ENCODE results near the gene PNPLA2. TPM values are rescaled to one million over a fixed set of nuclear protein-coding genes. Genes with fewer than 3 reads are reported as not detected.

Gene PNPLA2
- polyA plus RNA-seq, 3 donors = 26.8 to 321 (median 35.0) TPM

- no peak overlapping the region for H2AFZ ChIP-seq (ENCODE audit: insufficient read depth, low read depth, low read length, poor library complexity, severe bottlenecking)
- Mint-ChIP-seq H3K27me3 (ENCODE audit: low read depth in 3 of 3) (no peaks in the 10 kb centered on the region), H3K36me3 (peaks cover 2 to 7% of the 10 kb centered on the region in 2 donors), H3K9me3 (peaks cover 0 to 2% (median 0%) of the 10 kb centered on the region in 7 donors), H3K27ac (peak overlapping the region in 1 of 7 donors; percentile 28), H3K4me1 (peaks cover 2% of the 10 kb centered on the region), H3K4me3 (no peak overlapping the region)
- H3K36me3 ChIP-seq (replicated peaks in 1 of 2; ENCODE audit: control insufficient read depth in 1 of 2, insufficient read depth in 2 of 2, low read length in 2 of 2) = peaks cover 3 to 6% of the 10 kb centered on the region in 2 donors
- no peaks in the 10 kb centered on the region for H3K9me3 ChIP-seq (replicated peaks in 1 of 2; ENCODE audit: control insufficient read depth in 1 of 2, insufficient read depth in 1 of 2, low read length in 2 of 2)
- peaks cover 11% of the 10 kb centered on the region for H4K20me1 ChIP-seq (ENCODE audit: insufficient read depth, low read length)
- DNase-seq = no peak
- no peak overlapping the region for H3K4me3 ChIP-seq (replicated peaks in 1 of 3; ENCODE audit: low read depth in 2 of 3, low read length in 3 of 3)
- TF ChIP-seq CTCF (IDR thresholded peaks at IDR 0.05) = no peak
- no peak overlapping the region for H3K4me2 ChIP-seq (replicated peaks; ENCODE audit: extremely low read depth, low read length, poor library complexity, severe bottlenecking)
- WGBS (ENCODE audit: insufficient coverage) = 88% methylated on average over 38 of the region's 41 CpGs
- no peak overlapping the region for H3K27ac ChIP-seq (ENCODE audit: low read depth in 1 of 2, low read length in 2 of 2)
- no peaks in the 10 kb centered on the region for H3K4me1 ChIP-seq (ENCODE audit: control insufficient read depth in 1 of 2, insufficient read depth in 2 of 2, low read length in 2 of 2)
- H3K27me3 ChIP-seq (ENCODE audit: control insufficient read depth in 2 of 2, insufficient read depth in 2 of 2, low read length in 2 of 2) = no peaks in the 10 kb centered on the region
- no peaks in the 10 kb centered on the region for H3K79me2 ChIP-seq (ENCODE audit: insufficient read depth, low read length)
- H3K9ac ChIP-seq (ENCODE audit: insufficient read depth, low read length, poor library complexity, severe bottlenecking) = no peak overlapping the region
- intact Hi-C loops (cut with micrococcal nuclease) = no loop called here
Observed at GRCh38 chr11:865462-866430, 47.0 kb downstream of the PNPLA2 start.

- Histone ChIP-seq H4K20me1 (ENCODE audit: insufficient read depth, low read length) (peaks cover 7% of the 10 kb centered on the region), H3K9ac (ENCODE audit: insufficient read depth, low read length, poor library complexity, severe bottlenecking) (no peak overlapping the region), H3K36me3 (replicated peaks in 1 of 2; ENCODE audit: control insufficient read depth in 1 of 2, insufficient read depth in 2 of 2, low read length in 2 of 2) (peaks cover 3 to 6% of the 10 kb centered on the region in 2 donors), H3K27me3 (ENCODE audit: control insufficient read depth in 2 of 2, insufficient read depth in 2 of 2, low read length in 2 of 2) (no peaks in the 10 kb centered on the region), H3K4me1 (ENCODE audit: control insufficient read depth in 1 of 2, insufficient read depth in 2 of 2, low read length in 2 of 2) (no peaks in the 10 kb centered on the region), H3K27ac (ENCODE audit: low read depth in 1 of 2, low read length in 2 of 2) (no peak overlapping the region), H3K4me2 (replicated peaks; ENCODE audit: extremely low read depth, low read length, poor library complexity, severe bottlenecking) (no peak overlapping the region), H3K79me2 (ENCODE audit: insufficient read depth, low read length) (no peaks in the 10 kb centered on the region), H3K4me3 (replicated peaks in 1 of 3; ENCODE audit: low read depth in 2 of 3, low read length in 3 of 3) (no peak overlapping the region), H3K9me3 (replicated peaks in 1 of 2; ENCODE audit: control insufficient read depth in 1 of 2, insufficient read depth in 1 of 2, low read length in 2 of 2) (no peaks in the 10 kb centered on the region), H2AFZ (ENCODE audit: insufficient read depth, low read depth, low read length, poor library complexity, severe bottlenecking) (no peak overlapping the region)
- no peak for DNase-seq
- H3K36me3 Mint-ChIP-seq = peaks cover 2 to 7% of the 10 kb centered on the region in 2 donors
- intact Hi-C loops (cut with micrococcal nuclease) = no loop called here
- H3K9me3 Mint-ChIP-seq = no peaks in the 10 kb centered on the region
- peaks cover 2% of the 10 kb centered on the region for H3K4me1 Mint-ChIP-seq
- peak overlapping the region in 1 of 7 donors; percentile 64 for H3K27ac Mint-ChIP-seq
- H3K27me3 Mint-ChIP-seq (ENCODE audit: low read depth in 3 of 3) = peaks cover 0 to 2% (median 2%) of the 10 kb centered on the region in 3 donors
- whole genome bisulfite sequencing (ENCODE audit: insufficient coverage) = 100% methylated on average over 2 of the region's 14 CpGs
- no peak for TF ChIP-seq CTCF (IDR thresholded peaks at IDR 0.05)
- no peak overlapping the region for H3K4me3 Mint-ChIP-seq
Observed at GRCh38 chr11:866481-866880, 47.8 kb downstream of the PNPLA2 start.
